GM21367 (cell line): ENCODE results near the gene C3orf70.
"Not testable (repeated sequence)": the region's sequence is repeated elsewhere in the genome, so short reads cannot be mapped to it uniquely, and the experiment has no call there.

Source experiments
- ATAC-seq: cut with Tn5 transposase; IDR thresholded peaks from one replicate; pipeline ENCODE4 v1.9.1; 2021; ENCODE audit not compliant: unreplicated experiment

The C3orf70 gene

DNA sequence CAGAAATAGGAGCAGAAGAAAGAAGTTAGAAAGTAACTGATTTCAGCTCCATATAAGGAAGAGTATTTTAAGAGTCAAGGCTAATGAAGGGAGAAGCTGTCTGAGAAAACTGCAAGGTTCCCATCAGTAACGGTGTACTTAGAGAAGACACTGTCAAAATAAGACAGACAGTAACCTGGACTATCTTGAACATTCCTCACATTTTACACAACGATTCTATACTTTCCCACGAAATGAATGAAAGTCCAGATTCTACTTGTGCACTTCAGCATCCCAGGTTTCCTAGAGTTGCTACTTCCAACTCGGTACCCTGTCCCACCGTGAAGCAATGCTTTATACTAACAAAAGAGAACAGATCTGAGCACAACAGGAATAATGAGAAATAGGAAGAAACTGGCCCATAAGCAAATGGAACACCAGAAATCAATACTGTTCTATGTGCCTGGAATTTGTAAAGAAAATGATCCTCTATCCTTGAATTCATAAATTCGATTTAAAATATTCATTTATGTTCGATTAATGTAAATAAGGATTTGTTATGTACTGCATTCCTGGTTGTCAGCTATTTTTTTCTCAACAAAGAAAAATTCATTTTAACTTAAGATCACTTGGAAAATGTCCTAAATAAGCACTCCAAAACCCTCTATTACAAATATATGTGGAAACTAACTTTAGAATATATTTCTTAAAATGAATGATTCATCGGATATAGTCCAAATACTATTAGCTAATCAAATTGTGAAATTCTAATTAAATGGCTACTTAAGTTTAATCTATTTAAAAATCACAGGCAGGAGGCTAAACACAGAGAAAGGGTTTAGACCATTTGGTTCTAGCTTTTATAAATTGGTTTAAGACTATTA is 1.5 kb downstream of the C3orf70 start:
- ATAC-seq: no peak

DNA sequence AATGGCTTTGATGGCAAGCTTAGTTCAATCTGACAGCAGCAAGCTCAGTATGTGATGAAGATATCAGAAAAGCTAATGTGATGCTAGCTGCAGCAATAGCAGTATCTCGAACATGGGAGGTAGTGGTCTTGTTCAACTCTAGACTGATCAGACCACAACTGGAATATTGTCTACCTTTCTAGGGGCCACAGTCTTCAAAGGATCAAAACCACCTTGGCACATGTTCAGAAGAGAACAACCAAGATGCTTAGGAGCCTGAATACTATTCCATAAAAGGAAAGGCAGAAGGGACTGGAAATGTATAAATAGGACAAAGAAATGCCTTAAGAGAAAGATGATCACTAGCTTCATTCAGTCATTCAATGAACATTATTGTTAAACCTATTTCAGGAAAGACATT is 2.3 kb downstream of the C3orf70 start:
- no peak for ATAC-seq

DNA sequence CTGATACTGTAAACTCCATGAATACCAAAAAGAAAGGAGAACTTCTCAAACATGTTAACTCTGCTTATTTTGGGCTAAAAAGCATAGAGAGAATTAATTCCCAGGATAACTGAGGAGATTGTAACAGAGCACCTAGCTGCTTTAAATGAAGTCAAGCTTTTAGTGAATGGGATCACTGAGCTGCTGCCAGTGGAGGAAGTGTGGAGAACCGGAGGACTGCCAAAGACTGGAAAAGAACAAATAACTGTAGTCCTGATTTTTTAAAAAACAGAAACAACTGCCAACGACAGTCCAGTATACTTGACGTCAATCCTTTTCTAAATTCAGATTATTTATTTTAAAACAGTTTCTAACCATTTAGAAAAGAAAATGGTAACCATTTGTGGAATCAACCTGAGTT is 3.3 kb downstream of the C3orf70 start:
- ATAC-seq: no peak

DNA sequence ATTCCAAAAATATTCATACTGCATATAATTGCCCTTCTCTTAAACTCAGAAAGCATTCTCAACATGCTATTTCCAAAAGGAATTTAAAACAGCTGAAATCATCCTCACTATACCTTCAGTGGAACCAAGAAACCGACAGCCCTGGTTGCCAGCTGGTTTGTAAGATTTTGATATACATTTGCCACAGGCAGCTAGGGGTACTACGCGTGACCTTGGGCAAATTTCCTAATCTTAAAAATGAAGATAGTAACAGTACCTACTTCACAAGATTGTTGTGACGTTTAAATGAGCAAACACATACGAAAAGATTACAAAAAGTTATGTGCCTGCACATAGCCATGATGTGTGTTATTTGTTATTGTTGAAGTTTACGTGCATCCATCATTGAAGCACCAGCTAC is 7.3 kb downstream of the C3orf70 start:
- ATAC-seq: no peak

DNA sequence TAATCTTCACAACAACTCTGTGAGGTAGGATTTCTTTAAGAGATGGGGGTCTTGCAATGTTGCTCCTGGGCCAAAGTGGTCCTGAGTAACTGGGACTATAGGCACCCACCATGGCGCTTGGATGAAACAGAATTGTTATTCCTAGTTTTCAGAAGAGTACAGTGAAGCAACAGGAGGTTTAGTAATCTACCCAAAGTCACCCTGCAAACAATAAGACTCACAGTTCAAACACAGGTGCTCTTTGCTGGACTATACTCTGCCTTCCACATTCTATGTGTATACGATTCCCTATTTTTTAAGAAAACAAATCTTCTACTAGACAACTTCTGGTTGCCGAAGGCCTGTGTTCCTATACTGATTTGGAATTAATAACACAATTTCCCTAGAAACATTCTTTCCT is 8.1 kb downstream of the C3orf70 start:
- ATAC-seq: no peak

DNA sequence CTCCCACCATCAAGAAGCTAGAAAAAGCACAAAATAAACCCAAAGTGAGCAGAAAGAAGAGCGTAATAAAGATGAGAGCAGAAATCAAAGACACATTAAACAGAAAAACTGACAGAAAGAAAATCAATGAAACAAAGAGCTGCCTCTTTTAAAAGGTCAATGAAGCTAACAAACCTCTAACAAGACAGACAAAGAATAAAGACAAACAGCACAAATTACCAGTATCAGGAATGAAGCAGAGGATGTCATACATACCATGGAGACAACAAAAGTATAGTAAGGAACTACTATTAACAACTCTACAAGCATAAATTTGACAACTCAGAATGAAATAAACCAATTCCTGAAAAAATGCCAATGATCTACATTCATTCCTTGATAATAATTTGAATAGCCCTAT is 15.0 kb downstream of the C3orf70 start:
- no peak for ATAC-seq

DNA sequence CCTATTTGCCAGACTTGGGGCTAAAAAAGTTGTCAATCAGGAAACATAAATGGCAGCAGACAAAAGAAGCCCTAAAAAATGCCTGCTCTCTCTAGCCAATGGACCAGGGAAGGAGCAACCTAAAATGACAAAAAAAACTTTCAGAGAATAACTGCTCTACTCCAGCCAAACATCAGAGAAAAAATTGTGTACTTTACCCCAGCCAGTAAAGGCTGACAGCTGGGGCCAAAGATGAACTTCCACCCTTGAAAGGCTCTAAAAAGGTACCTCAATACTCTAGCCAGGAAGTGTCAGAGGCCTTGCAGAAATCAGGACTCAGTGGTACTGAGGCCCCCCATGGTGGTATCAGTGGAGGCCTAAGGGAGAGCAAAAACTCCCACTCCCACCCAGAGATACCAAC is 18.4 kb downstream of the C3orf70 start:
- ATAC-seq: no peak

DNA sequence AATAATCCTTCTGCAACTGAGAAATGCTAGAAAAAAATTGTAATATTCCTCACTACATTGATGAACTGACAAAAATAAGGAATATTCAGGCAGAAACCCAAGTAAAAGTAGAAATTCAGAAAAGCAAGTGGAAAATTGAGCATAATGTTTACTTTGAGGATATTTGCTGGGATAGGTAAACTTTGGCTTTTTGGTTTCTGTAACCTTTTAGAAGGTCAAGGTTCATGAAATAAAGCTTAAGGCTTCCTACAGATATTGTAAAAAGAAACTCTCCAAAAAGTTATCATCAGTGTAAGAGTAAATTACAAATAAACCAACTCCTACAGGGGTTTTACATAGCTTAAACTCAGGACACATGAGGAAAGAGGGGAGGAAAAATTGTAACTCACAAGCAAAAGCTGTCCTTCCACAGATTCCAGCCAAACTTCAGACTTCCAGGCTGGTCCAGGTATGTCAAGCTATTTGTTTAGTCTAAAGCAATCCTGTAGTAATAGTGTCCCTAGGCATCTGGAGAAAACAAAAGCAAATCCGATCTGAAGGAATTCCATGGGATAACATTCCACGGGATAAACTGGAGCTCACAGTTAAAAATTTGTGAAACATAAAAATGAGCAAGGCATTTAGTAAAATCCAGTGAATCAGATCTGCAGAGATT is 21.1 kb downstream of the C3orf70 start:
- ATAC-seq: no peak

DNA sequence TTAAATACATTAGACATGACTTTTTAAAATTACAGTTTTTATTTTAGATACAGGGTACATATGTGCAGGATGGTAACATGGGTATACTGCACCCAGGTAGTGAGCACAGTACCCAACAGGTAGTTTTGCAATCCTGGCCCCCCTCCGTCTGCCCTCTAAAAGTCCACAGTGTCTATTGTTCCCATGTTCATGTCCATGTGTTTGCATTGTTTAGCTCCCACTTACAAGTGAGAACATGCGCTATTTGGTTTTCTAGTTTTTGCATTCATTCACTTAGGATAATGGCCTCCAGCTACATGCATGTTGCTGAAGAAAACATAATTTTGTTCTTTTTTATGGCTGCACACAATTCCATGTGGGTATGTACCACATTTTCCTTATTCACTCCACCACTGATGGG is 23.8 kb downstream of the C3orf70 start:
- ATAC-seq: no peak

DNA sequence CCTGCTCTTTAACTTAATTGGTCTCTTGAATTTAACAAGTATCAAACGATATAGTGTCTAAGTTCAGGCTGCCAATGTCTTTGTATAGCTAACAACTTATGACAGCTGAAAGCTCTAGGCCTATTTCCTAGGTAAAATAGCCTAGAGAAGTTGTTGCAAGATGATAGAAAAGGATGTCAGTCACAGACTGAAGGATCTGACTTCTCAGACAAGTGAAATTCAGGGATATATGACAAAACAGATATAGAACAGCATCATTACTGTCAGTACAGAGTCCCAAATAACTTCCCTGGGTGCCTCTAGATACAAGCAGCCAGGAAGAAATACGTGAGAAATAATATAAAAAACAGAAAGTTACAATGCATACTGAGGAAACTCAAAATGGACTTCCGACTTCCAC is 26.7 kb downstream of the C3orf70 start:
- no peak for ATAC-seq

DNA sequence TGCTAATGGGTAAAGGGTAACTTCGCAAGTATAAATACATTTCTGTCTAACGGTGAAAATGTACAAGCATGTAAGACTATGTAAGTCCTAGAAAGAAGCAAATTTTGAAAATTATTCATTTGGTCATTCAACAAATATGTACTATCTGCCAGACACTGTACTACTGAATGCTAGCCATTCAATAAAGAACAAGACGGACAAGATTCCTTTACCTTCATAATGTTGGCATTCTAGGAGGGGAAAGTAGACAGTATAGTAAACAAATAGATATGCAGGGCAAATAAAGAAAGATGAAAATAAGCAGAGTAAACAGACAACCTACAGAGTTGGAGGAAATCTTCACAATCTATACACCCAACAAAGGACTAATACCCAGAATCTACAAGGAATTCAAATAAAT is 32.7 kb downstream of the C3orf70 start:
- ATAC-seq: no peak

DNA sequence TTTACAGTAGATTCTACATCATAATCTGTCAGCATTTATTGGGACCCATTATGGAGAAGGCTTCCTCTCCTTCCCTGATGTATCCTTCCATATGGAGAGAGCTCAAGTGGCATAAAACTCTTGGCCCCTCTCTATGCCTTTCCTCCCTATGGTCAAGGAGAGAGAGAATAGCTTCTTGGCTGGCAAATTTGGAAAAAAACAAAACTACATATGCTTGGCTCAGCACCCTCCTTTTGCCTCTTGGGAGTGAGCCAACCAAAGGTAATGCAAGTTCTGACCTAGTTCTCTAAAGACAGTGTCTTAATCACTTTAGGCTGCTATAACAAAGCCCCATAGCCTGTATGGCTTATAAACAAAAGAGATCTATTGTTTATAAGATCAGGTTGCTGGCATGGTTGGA is 37.5 kb downstream of the C3orf70 start:
- no peak for ATAC-seq

DNA sequence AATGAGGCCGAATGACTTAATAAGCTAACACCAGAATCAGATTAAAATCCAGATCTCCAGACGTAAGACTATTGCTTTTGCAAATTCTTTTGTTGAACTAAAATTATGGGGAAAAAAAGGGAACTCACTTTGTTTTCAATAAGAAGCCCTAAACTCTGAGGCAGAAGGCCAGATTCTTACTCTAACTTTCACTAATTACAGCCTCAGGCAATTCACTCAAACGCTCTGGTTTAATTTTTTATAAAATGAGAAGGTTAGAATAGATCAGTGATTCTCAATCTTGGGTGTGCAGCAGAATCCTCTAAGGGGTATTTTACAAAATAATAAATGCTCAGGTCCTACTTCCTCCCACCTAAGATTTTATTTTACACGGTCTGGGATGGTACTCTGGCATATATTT is 38.1 kb downstream of the C3orf70 start:
- ATAC-seq: no peak

DNA sequence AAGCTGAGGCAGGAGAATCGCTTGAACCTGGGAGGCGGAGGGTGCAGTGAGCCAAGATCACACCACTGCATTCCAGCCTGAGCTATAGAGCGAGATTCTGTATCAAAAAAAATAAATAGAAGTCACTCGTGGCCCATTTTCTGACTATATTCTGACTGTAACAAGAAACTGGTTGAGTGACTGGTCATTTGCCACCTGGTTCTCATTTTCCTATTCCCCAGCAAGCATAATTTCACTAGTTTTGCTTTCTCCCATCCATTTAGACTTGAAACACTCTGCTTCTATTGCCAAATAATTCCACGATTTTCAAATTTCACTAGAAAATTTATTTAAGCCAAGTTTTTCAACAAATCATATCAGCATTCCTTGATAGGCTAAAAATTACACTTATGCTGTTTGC is 40.7 kb downstream of the C3orf70 start:
- ATAC-seq: no peak

DNA sequence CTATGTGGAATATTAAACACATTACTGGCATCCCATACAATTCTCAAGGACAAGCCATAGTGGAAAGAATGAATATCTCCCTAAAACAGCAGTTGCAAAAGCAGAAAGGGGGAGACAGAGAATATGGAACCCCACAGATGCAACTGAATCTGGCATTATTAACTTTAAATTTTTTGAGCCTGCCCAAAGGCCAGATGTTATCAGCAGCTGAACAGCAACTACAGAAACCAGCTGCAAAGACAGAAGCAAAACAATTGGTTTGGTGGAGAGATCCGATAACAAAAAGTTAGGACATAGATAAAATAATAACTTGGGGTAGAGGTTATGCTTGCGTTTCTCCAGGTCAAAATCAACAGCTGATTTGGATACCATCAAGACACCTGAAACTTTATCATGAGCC is 43.8 kb downstream of the C3orf70 start:
- ATAC-seq: not testable (repeated sequence)

DNA sequence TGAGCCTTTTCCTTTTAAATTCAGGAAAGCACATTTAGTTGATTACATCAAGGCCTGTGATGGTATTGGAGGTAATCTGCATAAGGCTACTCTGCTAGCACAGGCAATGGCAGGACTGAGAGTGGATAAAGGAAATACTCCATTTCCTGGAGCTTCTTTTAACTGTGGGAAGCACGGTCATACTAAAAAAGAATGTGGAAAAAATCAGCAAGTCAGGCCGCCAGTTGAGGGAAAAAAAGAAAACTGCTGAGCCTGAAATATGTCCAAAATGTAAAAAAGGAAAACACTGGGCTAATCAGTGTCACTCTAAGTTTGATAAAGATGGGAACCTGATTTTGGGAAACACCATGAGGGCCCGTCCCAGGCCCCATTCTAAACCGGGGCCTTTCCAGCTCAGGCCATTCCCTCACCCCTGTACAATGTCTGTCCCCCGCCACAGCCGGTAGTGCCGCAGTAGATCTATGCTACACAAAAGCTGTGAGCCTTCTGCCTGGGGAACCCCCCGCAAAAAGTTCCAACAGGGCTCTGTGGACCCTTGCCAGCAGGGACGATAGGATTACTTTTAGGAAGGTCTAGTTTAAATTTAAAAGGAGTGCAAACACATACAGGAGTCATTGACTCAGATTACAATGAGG is 46.5 kb downstream of the C3orf70 start:
- not testable (repeated sequence) for ATAC-seq

DNA sequence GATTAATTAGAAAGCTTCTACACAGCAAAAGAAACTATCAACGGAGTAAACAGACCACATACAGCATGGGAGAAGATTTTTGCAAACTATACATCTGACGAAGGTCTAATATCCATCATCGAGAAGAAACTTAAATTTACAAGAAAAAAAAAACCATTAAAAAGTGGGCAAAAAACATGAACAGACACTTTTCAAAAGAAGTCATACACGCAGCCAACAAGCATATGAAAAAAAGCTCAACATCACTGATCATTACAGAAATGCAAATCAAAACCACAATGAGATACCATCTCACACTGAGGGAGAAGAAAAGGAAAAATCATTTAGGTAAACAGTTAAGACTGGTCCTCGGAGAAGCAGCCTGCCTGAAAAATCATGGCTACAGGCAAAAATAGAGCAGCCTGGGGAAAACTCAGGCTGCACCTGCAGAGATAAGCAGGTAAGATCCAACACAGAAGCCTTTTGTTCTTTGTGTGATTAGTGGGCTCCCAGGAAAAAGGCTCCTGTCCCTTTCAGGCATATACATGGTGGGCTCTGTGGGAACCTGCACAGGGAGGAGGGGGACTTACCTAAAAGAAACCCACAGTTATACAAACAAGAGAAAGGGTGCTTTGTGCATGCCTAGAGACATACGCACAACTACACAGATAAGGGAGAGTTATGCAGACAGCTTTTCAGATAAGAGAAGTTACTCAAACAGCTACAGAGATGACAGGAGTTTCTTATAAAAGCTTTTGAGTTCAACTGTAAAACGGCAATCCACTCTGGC is 49.3 kb downstream of the C3orf70 start:
- no peak for ATAC-seq

DNA sequence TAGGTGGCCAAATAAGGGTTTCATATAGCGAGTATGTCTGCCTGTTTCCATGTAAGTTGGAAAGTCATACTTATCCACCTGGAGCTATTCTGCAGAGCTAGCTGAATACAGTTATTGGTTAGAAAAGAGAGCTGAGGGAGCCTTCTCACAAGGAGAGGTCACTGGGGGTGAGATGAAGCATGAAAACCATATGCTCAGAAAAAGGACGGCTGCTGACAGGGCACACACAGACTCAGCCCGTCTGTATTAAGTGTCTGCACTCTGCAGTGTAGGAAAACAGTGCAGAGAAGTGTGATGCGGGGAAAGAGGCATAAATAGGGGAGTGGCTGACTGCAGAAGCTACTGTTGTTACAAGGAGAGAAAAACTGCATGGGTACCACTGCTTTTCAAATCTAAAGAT is 58.2 kb downstream of the C3orf70 start:
- no peak for ATAC-seq

DNA sequence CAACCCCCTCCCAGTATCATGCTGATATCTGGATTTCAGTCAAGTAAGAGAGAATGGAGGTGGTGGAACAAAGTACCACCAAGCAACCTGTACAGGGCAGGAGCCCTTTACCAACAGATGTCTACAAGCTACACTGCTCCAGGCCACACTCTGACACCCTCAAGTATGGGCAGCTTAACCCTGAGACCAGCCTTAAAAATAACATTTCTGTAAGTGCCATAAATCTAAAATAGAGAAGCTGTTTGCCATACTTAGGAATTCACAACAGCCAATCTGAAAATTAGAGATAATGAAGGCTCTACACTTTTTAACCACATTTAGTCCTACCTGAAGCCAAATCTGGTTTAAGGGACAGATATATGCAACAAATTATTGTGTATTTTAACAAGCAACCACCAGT is 59.7 kb downstream of the C3orf70 start:
- no peak for ATAC-seq

DNA sequence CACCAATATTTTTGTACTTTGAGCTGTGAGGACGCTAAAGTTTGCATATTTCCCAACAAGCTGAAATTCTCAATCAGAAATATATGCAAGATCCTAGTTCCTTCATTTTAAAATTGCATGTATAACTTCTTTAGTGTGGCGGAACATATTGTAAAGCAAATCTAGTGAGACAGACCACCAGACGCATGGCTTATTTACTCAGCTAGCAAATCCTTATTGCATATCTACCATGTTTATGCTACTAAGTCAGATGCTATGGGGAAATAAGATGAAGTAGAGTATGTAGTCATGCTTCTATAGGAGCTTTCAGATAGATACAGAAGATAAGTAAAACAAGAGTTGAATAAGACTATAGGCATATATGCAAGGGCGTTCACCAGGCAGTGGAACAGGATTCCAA is 62.0 kb downstream of the C3orf70 start:
- ATAC-seq: no peak

DNA sequence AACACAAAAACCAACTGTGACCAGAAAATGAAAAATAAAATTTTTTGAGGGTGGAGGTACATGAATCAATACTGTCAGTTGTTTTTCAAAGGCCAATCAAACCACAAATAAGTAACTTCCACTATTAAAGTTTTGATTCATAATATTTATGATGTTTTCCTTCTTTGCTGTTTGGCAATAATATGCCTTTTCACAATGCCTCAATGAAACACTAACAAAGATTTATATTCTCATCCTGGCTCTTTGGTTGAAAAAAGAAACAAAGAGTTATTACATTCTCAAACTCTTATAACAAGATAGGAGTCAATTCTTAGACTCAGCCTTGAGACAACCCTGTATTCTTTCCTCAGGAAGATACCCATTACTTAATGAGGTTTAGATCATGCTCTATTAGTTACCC is 63.1 kb downstream of the C3orf70 start:
- ATAC-seq: no peak
